GM06990 (cell line): ENCODE measurements around the gene GPR55.

ENCODE experiments used
- DNase-seq: peaks from one replicate; pipeline ENCODE4 v3.0.0-alpha.2; 2011; ENCODE audit not compliant: insufficient read length; ENCODE audit errors: extremely low read depth
- H3K27me3 ChIP-seq: replicated peaks from 2 replicates; pipeline ENCODE4 v1.6.0; 2011; ENCODE audit warnings: low read length; ENCODE audit not compliant: control insufficient read depth, insufficient read depth
- H3K36me3 ChIP-seq: 2 replicates; pipeline ENCODE4 v1.5.1; 2011; ENCODE audit warnings: low read length; ENCODE audit not compliant: control insufficient read depth, insufficient read depth
- H3K4me3 ChIP-seq: replicated peaks from 2 replicates; pipeline ENCODE4 v1.5.1; 2011; ENCODE audit warnings: low read depth, mild to moderate bottlenecking, control low read depth, low read length
- TF ChIP-seq, protein P1 (sequence below): IDR thresholded peaks from 2 replicates; pipeline ENCODE4 v1.5.1; 2011; ENCODE audit warnings: low read length, control low read depth, mild to moderate bottlenecking, inconsistent platforms; ENCODE audit not compliant: insufficient read depth, poor library complexity, severe bottlenecking

Gene GPR55

DNA sequence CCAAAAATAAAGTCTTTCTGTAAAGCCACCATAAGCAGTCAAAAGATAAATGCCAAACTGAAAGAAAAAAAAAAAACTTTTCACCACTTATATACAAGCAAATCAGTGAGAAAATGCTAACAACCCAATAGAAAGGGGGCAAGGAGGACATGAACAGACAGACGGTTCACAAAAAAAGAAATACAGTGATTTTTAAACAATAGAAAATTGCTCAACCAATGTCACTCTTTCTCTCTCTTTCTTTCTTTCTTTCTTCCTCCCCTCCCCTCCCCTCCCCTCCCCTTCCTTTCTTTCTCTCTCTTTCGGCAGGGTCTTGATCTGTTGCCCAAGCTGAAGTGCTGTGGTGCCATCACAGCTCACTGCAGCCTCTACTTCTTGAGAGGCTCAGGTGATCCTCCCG lies 42.1 kb upstream of the GPR55 start:
- no peak for DNase-seq
- TF ChIP-seq, protein P1, sequence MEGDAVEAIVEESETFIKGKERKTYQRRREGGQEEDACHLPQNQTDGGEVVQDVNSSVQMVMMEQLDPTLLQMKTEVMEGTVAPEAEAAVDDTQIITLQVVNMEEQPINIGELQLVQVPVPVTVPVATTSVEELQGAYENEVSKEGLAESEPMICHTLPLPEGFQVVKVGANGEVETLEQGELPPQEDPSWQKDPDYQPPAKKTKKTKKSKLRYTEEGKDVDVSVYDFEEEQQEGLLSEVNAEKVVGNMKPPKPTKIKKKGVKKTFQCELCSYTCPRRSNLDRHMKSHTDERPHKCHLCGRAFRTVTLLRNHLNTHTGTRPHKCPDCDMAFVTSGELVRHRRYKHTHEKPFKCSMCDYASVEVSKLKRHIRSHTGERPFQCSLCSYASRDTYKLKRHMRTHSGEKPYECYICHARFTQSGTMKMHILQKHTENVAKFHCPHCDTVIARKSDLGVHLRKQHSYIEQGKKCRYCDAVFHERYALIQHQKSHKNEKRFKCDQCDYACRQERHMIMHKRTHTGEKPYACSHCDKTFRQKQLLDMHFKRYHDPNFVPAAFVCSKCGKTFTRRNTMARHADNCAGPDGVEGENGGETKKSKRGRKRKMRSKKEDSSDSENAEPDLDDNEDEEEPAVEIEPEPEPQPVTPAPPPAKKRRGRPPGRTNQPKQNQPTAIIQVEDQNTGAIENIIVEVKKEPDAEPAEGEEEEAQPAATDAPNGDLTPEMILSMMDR: no peak
- no peaks in the 10 kb centered on the region for H3K27me3 ChIP-seq
- H3K4me3 ChIP-seq: no peak overlapping the region
- H3K36me3 ChIP-seq: no peaks in the 10 kb centered on the region

GRCh38 chr2:230964136-230964730 lies 39.2 kb upstream of the GPR55 start:
- no peak for DNase-seq
- Histone ChIP-seq H3K27me3 (no peaks in the 10 kb centered on the region), H3K36me3 (peaks cover 2% of the 10 kb centered on the region; the same call in 1 of the 2 replicates), H3K4me3 (no peak overlapping the region)
- TF ChIP-seq, protein P1: no peak

GRCh38 chr2:230961091-230961491 lies 36.0 kb upstream of the GPR55 start:
- H3K36me3 ChIP-seq: peaks cover 2% of the 10 kb centered on the region; the same call in 1 of the 2 replicates
- DNase-seq: no peak
- TF ChIP-seq, protein P1: no peak

GRCh38 chr2:230960026-230960425 lies 35.0 kb upstream of the GPR55 start:
- Histone ChIP-seq H3K27me3 (no peaks in the 10 kb centered on the region), H3K36me3 (peaks cover 2% of the 10 kb centered on the region; the same call in 1 of the 2 replicates), H3K4me3 (no peak overlapping the region)
- TF ChIP-seq, protein P1: no peak
- no peak for DNase-seq

More at GRCh38 chr2:230961091-230961491, 36.0 kb upstream of the GPR55 start:
- H3K27me3 ChIP-seq: no peaks in the 10 kb centered on the region
- H3K4me3 ChIP-seq: no peak overlapping the region

GRCh38 chr2:230958820-230959756 lies 34.0 kb upstream of the GPR55 start:
- DNase-seq: no peak
- TF ChIP-seq, protein P1: no peak
- Histone ChIP-seq H3K27me3 (no peaks in the 10 kb centered on the region), H3K36me3 (peaks cover 2% of the 10 kb centered on the region; the same call in 1 of the 2 replicates), H3K4me3 (no peak overlapping the region)
